HT1080 (cell line): Measurements from ENCODE around the gene COL13A1. TPM values are rescaled to one million over a fixed set of nuclear protein-coding genes. Genes with fewer than 3 reads are reported as not detected.

ENCODE experiments used
- total RNA-seq: library from RNA; depleted of rRNA; stranded (reverse); fragments of >200 nt; shearing (Covaris generic); gene quantifications from 2 replicates; pipeline ENCODE4 v1.2.3, GENCODE V29; 2014; rRNA removed

The COL13A1 gene
- total RNA-seq, 1 experiment from 2014 or later, result 114 TPM

Other genes starting within 250 kb of the COL13A1 start
- gene NEUROG3, start 228.5 kb upstream of the COL13A1 start, total RNA-seq, result not detected in 2 replicates
- 4.1 and 4.6 TPM in 2 replicates for gene FAM241B, start 171.7 kb upstream of the COL13A1 start, total RNA-seq